ENCODE data around the gene CACNA1D.

CACNA1D gene

GRCh38 chr3:53478166-53478830 lies 16.1 kb upstream of the CACNA1D start:
- DNase-seq (ENCODE audit: low read depth) = peak; percentile 66
- no peak for TF ChIP-seq CTCF (conservative IDR thresholded peaks at IDR 0.05; ENCODE audit: low read depth, low read length)
- no peak overlapping the region for H3K4me3 ChIP-seq (ENCODE audit: low read length)

DNA sequence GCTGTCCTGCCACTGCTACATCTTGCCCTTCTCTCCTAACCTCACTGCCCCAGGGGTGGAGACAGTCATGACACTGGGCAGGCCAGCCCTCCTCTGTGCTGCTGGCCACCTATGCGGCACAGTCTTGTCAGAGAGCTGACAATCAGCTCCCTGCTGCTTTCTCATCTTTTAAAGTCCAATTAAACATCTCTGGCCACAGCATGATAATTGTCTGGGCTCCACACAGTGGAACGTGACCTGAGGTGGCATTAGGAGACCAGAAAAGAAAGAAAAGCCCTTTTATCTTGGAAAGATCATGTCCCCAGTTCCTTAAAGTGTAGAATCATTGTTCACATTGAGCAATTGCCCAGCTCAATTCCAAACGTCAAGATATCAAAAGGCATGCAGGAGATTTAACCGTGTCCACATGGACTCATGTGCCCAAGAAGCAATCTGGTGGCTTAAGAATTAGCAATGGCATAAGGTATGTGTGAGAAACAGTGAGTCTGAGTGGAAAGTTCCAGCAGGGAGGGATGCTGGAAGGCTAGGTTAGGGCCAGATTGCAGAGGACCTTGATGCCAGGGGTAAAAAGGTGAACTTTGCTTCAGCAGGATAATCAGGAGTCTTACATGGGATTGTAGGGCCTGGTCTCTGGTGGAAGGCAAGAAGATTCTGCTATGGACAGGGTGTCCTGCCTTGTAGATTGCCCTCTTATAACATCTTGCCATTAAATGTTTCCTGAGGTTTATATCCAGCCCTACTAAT lies 15.3 kb upstream of the CACNA1D start:
- DNase-seq (ENCODE audit: low read depth) = no peak
- H3K4me3 ChIP-seq (ENCODE audit: low read length) = no peak overlapping the region
- TF ChIP-seq CTCF (conservative IDR thresholded peaks at IDR 0.05; ENCODE audit: low read depth, low read length) = no peak

DNA sequence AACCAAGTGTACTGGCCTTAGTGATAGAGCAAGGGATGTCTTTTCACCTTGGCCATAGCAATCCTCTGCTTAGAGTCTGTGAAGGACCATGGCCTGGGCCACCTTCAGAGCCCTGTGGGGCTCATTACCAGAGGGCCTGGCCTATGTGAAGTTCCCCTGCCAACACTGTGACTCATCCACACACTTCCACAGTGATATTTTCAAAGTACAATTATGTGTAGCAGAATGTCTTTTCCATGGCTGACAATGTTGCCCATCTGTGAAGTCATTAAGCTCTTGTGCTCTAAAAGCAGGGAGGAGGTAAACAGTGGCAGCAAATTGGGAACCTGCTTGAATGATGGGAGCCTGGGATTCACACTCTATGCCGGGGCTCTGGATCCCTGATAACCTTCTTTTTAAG lies 12.2 kb upstream of the CACNA1D start:
- no peak overlapping the region for H3K4me3 ChIP-seq (ENCODE audit: low read length)
- no peak for DNase-seq (ENCODE audit: low read depth)
- TF ChIP-seq CTCF (conservative IDR thresholded peaks at IDR 0.05; ENCODE audit: low read depth, low read length) = no peak

DNA sequence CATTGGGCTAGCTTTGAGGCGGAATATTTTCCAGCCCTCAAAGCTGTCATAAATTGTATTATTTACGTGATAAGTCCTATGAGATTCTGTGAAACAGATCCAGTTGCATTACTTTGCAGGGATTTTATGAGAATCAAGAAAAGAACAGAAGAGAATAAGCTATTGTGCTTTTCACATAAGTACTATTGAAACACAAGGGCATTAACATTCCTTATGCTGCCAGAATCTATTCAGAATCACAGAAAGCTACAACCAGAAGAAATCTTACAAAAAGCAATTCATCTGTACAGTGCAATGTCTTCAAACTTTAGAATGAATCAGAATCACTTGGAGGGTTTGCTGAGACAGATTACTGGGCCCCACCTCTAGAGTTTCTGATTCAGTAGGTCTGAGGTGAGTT lies 10.6 kb upstream of the CACNA1D start:
- no peak for DNase-seq (ENCODE audit: low read depth)
- TF ChIP-seq CTCF (conservative IDR thresholded peaks at IDR 0.05; ENCODE audit: low read depth, low read length) = no peak
- H3K4me3 ChIP-seq (ENCODE audit: low read length) = no peak overlapping the region

DNA sequence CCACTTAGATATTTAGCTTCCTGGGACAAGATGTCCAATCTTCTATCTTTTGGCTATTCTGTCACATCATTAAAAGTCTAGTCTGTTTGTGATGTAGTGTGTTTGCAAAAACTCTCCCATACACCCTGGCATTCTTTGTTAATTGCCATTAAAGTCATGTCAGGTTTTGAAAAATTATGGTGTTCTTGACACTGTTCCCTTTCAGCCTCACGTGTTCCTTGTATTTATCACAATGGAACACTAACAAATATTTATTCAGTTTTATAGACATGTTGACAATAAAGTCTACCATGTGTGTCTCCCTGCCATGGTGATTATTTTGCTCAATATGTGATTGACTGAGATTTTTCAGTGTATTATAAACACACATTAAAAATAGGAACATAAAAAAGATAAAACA lies 9.4 kb upstream of the CACNA1D start:
- DNase-seq (ENCODE audit: low read depth) = no peak
- no peak for TF ChIP-seq CTCF (conservative IDR thresholded peaks at IDR 0.05; ENCODE audit: low read depth, low read length)
- H3K4me3 ChIP-seq (ENCODE audit: low read length) = no peak overlapping the region

DNA sequence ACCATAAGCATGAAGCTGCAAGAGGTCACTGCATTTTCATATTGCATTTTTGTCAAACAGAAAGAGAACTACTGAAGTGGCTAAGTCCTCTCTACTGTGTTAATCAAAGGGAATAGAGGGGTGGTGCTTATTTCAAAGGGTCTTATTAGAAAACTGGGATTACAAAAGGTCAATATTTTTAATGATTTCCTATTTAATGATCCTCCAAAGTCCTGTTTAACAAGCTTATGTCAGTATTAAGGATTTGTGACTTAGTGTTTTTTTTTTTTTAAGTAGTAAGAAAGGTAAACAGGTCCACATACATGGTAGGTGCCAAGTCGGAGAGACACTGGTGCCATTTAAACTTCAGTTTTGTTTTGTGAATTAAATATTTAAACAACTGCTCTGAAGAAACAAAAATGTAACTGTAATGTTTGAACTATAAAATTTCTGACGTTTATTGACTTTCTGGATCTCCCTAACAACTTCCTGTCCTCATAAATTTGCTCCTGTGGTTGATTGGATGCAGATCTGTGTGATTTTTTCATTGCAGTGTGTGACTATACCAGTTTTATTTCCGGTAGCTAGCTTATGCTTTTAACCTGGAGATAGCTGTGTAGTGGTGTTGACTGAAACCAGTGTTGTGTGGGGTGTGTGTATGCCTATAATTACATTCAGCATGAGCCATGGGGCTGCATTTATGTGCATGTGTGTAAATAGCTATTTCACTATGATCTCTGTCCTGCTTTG lies 8.6 kb upstream of the CACNA1D start:
- no peak for DNase-seq (ENCODE audit: low read depth)
- TF ChIP-seq CTCF (conservative IDR thresholded peaks at IDR 0.05; ENCODE audit: low read depth, low read length) = no peak
- H3K4me3 ChIP-seq (ENCODE audit: low read length) = no peak overlapping the region
